Stimulated activated memory B cell treated with anti-CD40 and anti-IgM and Interleukin-4, amounts not matched to agents 10 μg/mL and 1 μg/mL and 100 μg/mL, for 72 hours (primary cell): Measurements from ENCODE around the gene PJVK.

ENCODE experiments used
- ATAC-seq: fragments of 150-1000 bp; cut with Tn5 transposase; 2 replicates; pipeline ENCODE4 v1.10.0; 2021
- H3K27ac Mint-ChIP-seq: one replicate; pipeline ENCODE4 v1.8.0; 2022; ENCODE audit warnings: mild to moderate bottlenecking, mixed read lengths
- H3K27me3 Mint-ChIP-seq: one replicate; pipeline ENCODE4 v1.8.0; 2022; ENCODE audit warnings: mixed read lengths
- H3K36me3 Mint-ChIP-seq: one replicate; pipeline ENCODE4 v1.8.0; 2022; ENCODE audit warnings: mixed read lengths
- H3K4me1 Mint-ChIP-seq: one replicate; pipeline ENCODE4 v1.8.0; 2022; ENCODE audit warnings: mixed read lengths
- H3K4me3 Mint-ChIP-seq: one replicate; pipeline ENCODE4 v1.8.0; 2022; ENCODE audit warnings: mild to moderate bottlenecking, moderate library complexity, mixed read lengths
- H3K9me3 Mint-ChIP-seq: one replicate; pipeline ENCODE4 v1.8.0; 2022; ENCODE audit warnings: mixed read lengths

PJVK gene

GRCh38 chr2:178485356-178485755 is 34.2 kb downstream of the PJVK start:
- Mint-ChIP-seq H3K27me3 (no peaks in the 10 kb centered on the region), H3K4me1 (peaks cover 50% of the 10 kb centered on the region), H3K9me3 (no peaks in the 10 kb centered on the region), H3K36me3 (peaks cover 49% of the 10 kb centered on the region), H3K27ac (no peak overlapping the region), H3K4me3 (no peak overlapping the region)
- no peak for ATAC-seq

GRCh38 chr2:178491612-178492011 is 40.4 kb downstream of the PJVK start:
- no peaks in the 10 kb centered on the region for H3K9me3 Mint-ChIP-seq
- no peak overlapping the region for H3K4me3 Mint-ChIP-seq
- ATAC-seq, result no peak
- peaks cover 25% of the 10 kb centered on the region for H3K4me1 Mint-ChIP-seq
- peaks cover 76% of the 10 kb centered on the region for H3K36me3 Mint-ChIP-seq
- H3K27ac Mint-ChIP-seq, result no peak overlapping the region
- H3K27me3 Mint-ChIP-seq, result no peaks in the 10 kb centered on the region

DNA sequence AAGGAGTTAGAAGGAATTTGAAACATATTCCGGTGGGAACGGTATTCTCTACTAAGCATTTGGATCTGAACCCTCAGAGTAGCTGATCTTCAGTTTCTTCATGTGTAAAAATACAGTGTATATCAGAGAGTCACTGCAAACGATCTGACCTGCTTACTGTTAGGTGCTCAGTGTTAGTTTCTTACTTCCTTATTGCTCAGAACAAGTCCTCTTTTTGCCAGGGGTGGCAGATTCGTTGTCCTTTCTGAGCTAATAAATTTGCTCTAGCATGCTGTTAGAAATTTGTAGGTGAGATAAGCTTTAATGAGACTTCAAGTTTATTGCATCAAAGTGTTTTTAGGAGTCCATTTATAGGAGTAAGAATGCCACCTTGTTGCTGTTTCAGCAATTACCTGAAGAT is 44.9 kb downstream of the PJVK start:
- Mint-ChIP-seq H3K36me3 (peaks cover 50% of the 10 kb centered on the region), H3K27me3 (no peaks in the 10 kb centered on the region), H3K4me3 (no peak overlapping the region), H3K9me3 (no peaks in the 10 kb centered on the region), H3K4me1 (no peaks in the 10 kb centered on the region), H3K27ac (no peak overlapping the region)
- ATAC-seq, result no peak

GRCh38 chr2:178498137-178498536 is 47.0 kb downstream of the PJVK start:
- Mint-ChIP-seq H3K9me3 (no peaks in the 10 kb centered on the region), H3K27me3 (no peaks in the 10 kb centered on the region), H3K4me3 (no peak overlapping the region), H3K4me1 (no peaks in the 10 kb centered on the region), H3K36me3 (peaks cover 47% of the 10 kb centered on the region), H3K27ac (no peak overlapping the region)
- no peak for ATAC-seq

DNA sequence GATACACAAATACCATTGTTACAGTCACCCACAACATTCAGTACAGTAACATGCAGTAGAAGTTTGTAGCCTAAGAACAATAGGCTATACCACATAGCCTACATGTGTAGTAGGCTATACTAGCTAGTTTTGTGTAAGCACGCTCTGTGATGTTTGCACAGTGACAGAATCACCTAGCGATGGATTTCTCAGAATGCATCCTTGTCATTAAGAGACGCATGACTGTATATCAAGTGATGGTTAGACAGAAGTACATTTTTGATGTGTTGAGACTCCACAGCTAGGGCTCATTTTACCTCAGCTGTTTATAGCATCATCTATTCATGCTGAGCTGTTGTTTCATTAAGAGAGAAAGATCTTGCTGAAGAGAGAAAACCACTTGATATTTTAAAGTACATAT is 48.5 kb downstream of the PJVK start:
- Mint-ChIP-seq H3K36me3 (peaks cover 37% of the 10 kb centered on the region), H3K27ac (no peak overlapping the region), H3K4me1 (no peaks in the 10 kb centered on the region), H3K4me3 (no peak overlapping the region), H3K9me3 (no peaks in the 10 kb centered on the region), H3K27me3 (no peaks in the 10 kb centered on the region)
- no peak for ATAC-seq

GRCh38 chr2:178502751-178503150 is 51.6 kb downstream of the PJVK start:
- Mint-ChIP-seq H3K4me3 (no peak overlapping the region), H3K9me3 (no peaks in the 10 kb centered on the region), H3K36me3 (peaks cover 21% of the 10 kb centered on the region), H3K27ac (no peak overlapping the region), H3K4me1 (peaks cover 2% of the 10 kb centered on the region), H3K27me3 (no peaks in the 10 kb centered on the region)
- no peak for ATAC-seq

- Mint-ChIP-seq H3K36me3 (peaks cover 20% of the 10 kb centered on the region), H3K4me3 (no peak overlapping the region), H3K27ac (no peak overlapping the region), H3K9me3 (no peaks in the 10 kb centered on the region), H3K27me3 (no peaks in the 10 kb centered on the region), H3K4me1 (peaks cover 8% of the 10 kb centered on the region)
- ATAC-seq, result no peak
Observed at GRCh38 chr2:178506101-178506500, 54.9 kb downstream of the PJVK start.

- peaks cover 21% of the 10 kb centered on the region for H3K36me3 Mint-ChIP-seq
- no peak overlapping the region for H3K4me3 Mint-ChIP-seq
- peaks cover 8% of the 10 kb centered on the region for H3K4me1 Mint-ChIP-seq
- H3K27me3 Mint-ChIP-seq, result no peaks in the 10 kb centered on the region
- no peaks in the 10 kb centered on the region for H3K9me3 Mint-ChIP-seq
- H3K27ac Mint-ChIP-seq, result no peak overlapping the region
- no peak for ATAC-seq
Observed at GRCh38 chr2:178506524-178506923, 55.3 kb downstream of the PJVK start.

DNA sequence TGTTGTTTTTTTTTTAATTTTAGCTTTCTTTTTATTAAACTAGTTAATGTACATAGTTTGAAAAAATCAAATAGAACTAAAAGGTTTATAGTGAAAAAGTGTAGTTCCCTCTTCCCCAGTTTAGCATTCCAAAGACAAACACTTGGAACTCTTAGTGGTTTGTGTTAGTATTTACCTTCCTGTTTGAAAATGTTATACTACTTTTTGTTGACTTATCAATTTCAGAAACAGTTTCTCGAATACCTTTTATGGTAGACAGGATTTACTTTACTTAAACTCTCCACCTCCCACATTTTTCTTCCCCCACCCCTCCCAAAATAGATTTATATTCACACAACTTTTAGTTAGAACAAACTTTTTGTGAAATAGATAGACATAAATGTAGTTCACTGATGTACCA is 55.8 kb downstream of the PJVK start:
- ATAC-seq, result no peak
- peaks cover 21% of the 10 kb centered on the region for H3K36me3 Mint-ChIP-seq

GRCh38 chr2:178508646-178509045 is 57.5 kb downstream of the PJVK start:
- no peak overlapping the region for H3K4me3 Mint-ChIP-seq
- ATAC-seq, result no peak
- peaks cover 16% of the 10 kb centered on the region for H3K36me3 Mint-ChIP-seq
- peak overlapping the region; percentile 44 for H3K27ac Mint-ChIP-seq
- no peaks in the 10 kb centered on the region for H3K27me3 Mint-ChIP-seq
- peaks cover 8% of the 10 kb centered on the region for H3K4me1 Mint-ChIP-seq
- no peaks in the 10 kb centered on the region for H3K9me3 Mint-ChIP-seq

More for the DNA sequence above, 55.8 kb downstream of the PJVK start:
- Mint-ChIP-seq H3K27ac (no peak overlapping the region), H3K4me1 (peaks cover 8% of the 10 kb centered on the region), H3K4me3 (no peak overlapping the region), H3K27me3 (no peaks in the 10 kb centered on the region), H3K9me3 (no peaks in the 10 kb centered on the region)

GRCh38 chr2:178510384-178510783 is 59.2 kb downstream of the PJVK start:
- Mint-ChIP-seq H3K4me1 (peaks cover 8% of the 10 kb centered on the region), H3K4me3 (no peak overlapping the region), H3K27ac (no peak overlapping the region), H3K9me3 (no peaks in the 10 kb centered on the region), H3K36me3 (peaks cover 22% of the 10 kb centered on the region), H3K27me3 (no peaks in the 10 kb centered on the region)
- no peak for ATAC-seq
